ENCODE measurements around the gene ASB2. TPM values are rescaled to one million over a fixed set of nuclear protein-coding genes. Genes with fewer than 3 reads are reported as not detected.

The ASB2 gene
- total RNA-seq, 1 experiment from 2014 or later: not detected

- H3K4me1 ChIP-seq (ENCODE audit: insufficient read depth, low read length, poor library complexity, severe bottlenecking): peaks cover 6% of the 10 kb centered on the region
- no peaks in the 10 kb centered on the region for H3K27me3 ChIP-seq (replicated peaks; ENCODE audit: insufficient read depth, low read depth, low read length, poor library complexity)
- no TSS peak for BruUV-seq (replicated peaks)
- no peak for DNase-seq (ENCODE audit: low spot score)
- H3K27ac ChIP-seq (ENCODE audit: low read depth, low read length, poor library complexity, severe bottlenecking): no peak overlapping the region
- H3K36me3 ChIP-seq (ENCODE audit: insufficient read depth, low read length, poor library complexity, severe bottlenecking): no peaks in the 10 kb centered on the region
- TF ChIP-seq, protein P1, sequence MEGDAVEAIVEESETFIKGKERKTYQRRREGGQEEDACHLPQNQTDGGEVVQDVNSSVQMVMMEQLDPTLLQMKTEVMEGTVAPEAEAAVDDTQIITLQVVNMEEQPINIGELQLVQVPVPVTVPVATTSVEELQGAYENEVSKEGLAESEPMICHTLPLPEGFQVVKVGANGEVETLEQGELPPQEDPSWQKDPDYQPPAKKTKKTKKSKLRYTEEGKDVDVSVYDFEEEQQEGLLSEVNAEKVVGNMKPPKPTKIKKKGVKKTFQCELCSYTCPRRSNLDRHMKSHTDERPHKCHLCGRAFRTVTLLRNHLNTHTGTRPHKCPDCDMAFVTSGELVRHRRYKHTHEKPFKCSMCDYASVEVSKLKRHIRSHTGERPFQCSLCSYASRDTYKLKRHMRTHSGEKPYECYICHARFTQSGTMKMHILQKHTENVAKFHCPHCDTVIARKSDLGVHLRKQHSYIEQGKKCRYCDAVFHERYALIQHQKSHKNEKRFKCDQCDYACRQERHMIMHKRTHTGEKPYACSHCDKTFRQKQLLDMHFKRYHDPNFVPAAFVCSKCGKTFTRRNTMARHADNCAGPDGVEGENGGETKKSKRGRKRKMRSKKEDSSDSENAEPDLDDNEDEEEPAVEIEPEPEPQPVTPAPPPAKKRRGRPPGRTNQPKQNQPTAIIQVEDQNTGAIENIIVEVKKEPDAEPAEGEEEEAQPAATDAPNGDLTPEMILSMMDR (conservative IDR thresholded peaks at IDR 0.05; ENCODE audit: low read depth, low read length): no peak
- TF ChIP-seq EZH2 (IDR thresholded peaks at IDR 0.05; ENCODE audit: borderline replicate concordance, low read depth, low read length, poor library complexity, severe bottlenecking): no peak
- POLR2A ChIA-PET (ENCODE audit: low non-redundant PET): no interaction called here
- H3K9me3 ChIP-seq (ENCODE audit: low read depth, low read length, poor library complexity, severe bottlenecking): no peaks in the 10 kb centered on the region
- no peak overlapping the region for H3K4me3 ChIP-seq (ENCODE audit: low read depth, low read length, poor library complexity, severe bottlenecking)
- intact Hi-C loops (cut with micrococcal nuclease; ENCODE audit: unreplicated experiment): no loop called here
- CTCF ChIA-PET: interaction anchor here (0.7 to 1.0 kb wide), 2 partner anchors 58 to 199 kb away, joined by 3 read pairs; no protein-coding TSS in a partner anchor
Observed at GRCh38 chr14:93937519-93937918, 38.9 kb downstream of the ASB2 start.

GRCh38 chr14:93936926-93937325 is 39.4 kb downstream of the ASB2 start:
- no TSS peak for BruUV-seq (replicated peaks)
- H3K27ac ChIP-seq (ENCODE audit: low read depth, low read length, poor library complexity, severe bottlenecking): no peak overlapping the region
- H3K9me3 ChIP-seq (ENCODE audit: low read depth, low read length, poor library complexity, severe bottlenecking): no peaks in the 10 kb centered on the region
- peaks cover 6% of the 10 kb centered on the region for H3K4me1 ChIP-seq (ENCODE audit: insufficient read depth, low read length, poor library complexity, severe bottlenecking)
- ChIA-PET CTCF (interaction anchor here (0.7 to 1.0 kb wide), 2 partner anchors 57 to 200 kb away, joined by 3 read pairs; no protein-coding TSS in a partner anchor), POLR2A (ENCODE audit: low non-redundant PET) (no interaction called here)
- H3K27me3 ChIP-seq (replicated peaks; ENCODE audit: insufficient read depth, low read depth, low read length, poor library complexity): no peaks in the 10 kb centered on the region
- no peak for TF ChIP-seq EZH2 (IDR thresholded peaks at IDR 0.05; ENCODE audit: borderline replicate concordance, low read depth, low read length, poor library complexity, severe bottlenecking)
- TF ChIP-seq, protein P1 (conservative IDR thresholded peaks at IDR 0.05; ENCODE audit: low read depth, low read length): no peak
- intact Hi-C loops (cut with micrococcal nuclease; ENCODE audit: unreplicated experiment): no loop called here
- no peak for DNase-seq (ENCODE audit: low spot score)
- H3K4me3 ChIP-seq (ENCODE audit: low read depth, low read length, poor library complexity, severe bottlenecking): no peak overlapping the region
- H3K36me3 ChIP-seq (ENCODE audit: insufficient read depth, low read length, poor library complexity, severe bottlenecking): no peaks in the 10 kb centered on the region

GRCh38 chr14:93936245-93936644 is 40.1 kb downstream of the ASB2 start:
- no peaks in the 10 kb centered on the region for H3K27me3 ChIP-seq (replicated peaks; ENCODE audit: insufficient read depth, low read depth, low read length, poor library complexity)
- H3K4me1 ChIP-seq (ENCODE audit: insufficient read depth, low read length, poor library complexity, severe bottlenecking): peaks cover 3% of the 10 kb centered on the region
- ChIA-PET POLR2A (ENCODE audit: low non-redundant PET) (no interaction called here), CTCF (interaction anchor here (1.0 kb wide), 1 partner anchor 56 kb away, joined by 3 read pairs; no protein-coding TSS in a partner anchor)
- intact Hi-C loops (cut with micrococcal nuclease; ENCODE audit: unreplicated experiment): no loop called here
- no peak overlapping the region for H3K4me3 ChIP-seq (ENCODE audit: low read depth, low read length, poor library complexity, severe bottlenecking)
- TF ChIP-seq EZH2 (IDR thresholded peaks at IDR 0.05; ENCODE audit: borderline replicate concordance, low read depth, low read length, poor library complexity, severe bottlenecking): no peak
- TF ChIP-seq, protein P1 (conservative IDR thresholded peaks at IDR 0.05; ENCODE audit: low read depth, low read length): peak; percentile 61
- BruUV-seq (replicated peaks): no TSS peak
- no peaks in the 10 kb centered on the region for H3K36me3 ChIP-seq (ENCODE audit: insufficient read depth, low read length, poor library complexity, severe bottlenecking)
- DNase-seq (ENCODE audit: low spot score): peak; percentile 60
- no peaks in the 10 kb centered on the region for H3K9me3 ChIP-seq (ENCODE audit: low read depth, low read length, poor library complexity, severe bottlenecking)
- H3K27ac ChIP-seq (ENCODE audit: low read depth, low read length, poor library complexity, severe bottlenecking): no peak overlapping the region

Measured in A673 (cell line).